Mammary epithelial cell (primary cell): ENCODE results near the gene IQGAP1.

ENCODE experiments used
- CTCF ChIP-seq, 2 donors: IDR thresholded peaks in 1 of 2; conservative IDR thresholded peaks in 1 of 2; 2 replicates each; pipeline ENCODE4 v1.5.1; 2011 to 2012; ENCODE audit warnings: inconsistent platforms in 2 of 2, low read length in 2 of 2, mild to moderate bottlenecking in 2 of 2, control low read depth in 1 of 2, low read depth in 1 of 2; ENCODE audit not compliant: insufficient read depth in 1 of 2; ENCODE audit errors: extremely low read depth in 1 of 2
- EZH2 ChIP-seq: IDR thresholded peaks from 2 replicates; pipeline ENCODE4 v1.6.1; 2012; ENCODE audit warnings: low read length, inconsistent platforms, borderline replicate concordance

- no peak for TF ChIP-seq EZH2
- TF ChIP-seq CTCF (conservative IDR thresholded peaks at IDR 0.05 in 1 of 2, IDR thresholded peaks at IDR 0.05 in 1 of 2; ENCODE audit: extremely low read depth in 1 of 2, insufficient read depth in 1 of 2, low read depth in 1 of 2, low read length in 2 of 2): no peak
Measured at GRCh38 chr15:90422043-90422442, 34.0 kb downstream of the IQGAP1 start.
